Fibroblast of pulmonary artery (primary cell): Measurements from ENCODE around the gene COL19A1.
"Not testable (repeated sequence)": the region's sequence is repeated elsewhere in the genome, so short reads cannot be mapped to it uniquely, and the experiment has no call there.

ENCODE experiments used
- DNase-seq: peaks from one replicate; pipeline ENCODE4 v3.0.0-alpha.2; 2010; ENCODE audit warnings: low read depth
- H3K4me3 ChIP-seq: replicated peaks from 2 replicates; pipeline ENCODE4 v1.5.1; 2011; ENCODE audit warnings: low read depth, mild to moderate bottlenecking, control low read depth, low read length, moderate library complexity
- TF ChIP-seq, protein P1 (sequence below): IDR thresholded peaks from 2 replicates; pipeline ENCODE4 v1.5.1; 2011; ENCODE audit warnings: mild to moderate bottlenecking, control low read depth, low read length, inconsistent platforms; ENCODE audit errors: missing control alignments

Gene COL19A1

DNA sequence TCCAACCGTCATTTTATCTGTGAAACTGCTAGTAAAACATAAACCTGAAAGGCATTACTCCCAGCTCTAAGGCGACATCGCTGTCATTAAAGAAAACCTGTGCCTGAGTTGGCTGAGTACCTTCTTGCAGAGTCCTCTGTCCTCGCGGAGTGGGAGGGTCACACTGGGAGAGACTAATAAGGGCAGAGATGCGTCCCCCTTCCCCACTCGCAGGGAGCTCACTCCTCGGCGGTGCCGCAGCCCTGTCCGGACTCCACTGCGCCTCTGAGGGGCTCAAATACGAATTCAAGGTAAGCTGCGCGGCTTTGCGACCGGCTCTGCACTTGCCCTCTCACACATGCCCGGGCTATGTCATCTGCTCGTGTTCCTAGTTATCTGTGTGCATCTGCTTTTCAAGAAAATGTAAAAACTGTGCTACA lies at the start of gene COL19A1:
Gene COL19A1 (plus strand): TSS at position 206 of the 419 bp plus-strand sequence. CDS start 13,012 bp downstream, outside the sequence.
- no peak for DNase-seq
- peak within 1 kb of the TSS; percentile 56 for H3K4me3 ChIP-seq
- TF ChIP-seq, protein P1, sequence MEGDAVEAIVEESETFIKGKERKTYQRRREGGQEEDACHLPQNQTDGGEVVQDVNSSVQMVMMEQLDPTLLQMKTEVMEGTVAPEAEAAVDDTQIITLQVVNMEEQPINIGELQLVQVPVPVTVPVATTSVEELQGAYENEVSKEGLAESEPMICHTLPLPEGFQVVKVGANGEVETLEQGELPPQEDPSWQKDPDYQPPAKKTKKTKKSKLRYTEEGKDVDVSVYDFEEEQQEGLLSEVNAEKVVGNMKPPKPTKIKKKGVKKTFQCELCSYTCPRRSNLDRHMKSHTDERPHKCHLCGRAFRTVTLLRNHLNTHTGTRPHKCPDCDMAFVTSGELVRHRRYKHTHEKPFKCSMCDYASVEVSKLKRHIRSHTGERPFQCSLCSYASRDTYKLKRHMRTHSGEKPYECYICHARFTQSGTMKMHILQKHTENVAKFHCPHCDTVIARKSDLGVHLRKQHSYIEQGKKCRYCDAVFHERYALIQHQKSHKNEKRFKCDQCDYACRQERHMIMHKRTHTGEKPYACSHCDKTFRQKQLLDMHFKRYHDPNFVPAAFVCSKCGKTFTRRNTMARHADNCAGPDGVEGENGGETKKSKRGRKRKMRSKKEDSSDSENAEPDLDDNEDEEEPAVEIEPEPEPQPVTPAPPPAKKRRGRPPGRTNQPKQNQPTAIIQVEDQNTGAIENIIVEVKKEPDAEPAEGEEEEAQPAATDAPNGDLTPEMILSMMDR: no peak

DNA sequence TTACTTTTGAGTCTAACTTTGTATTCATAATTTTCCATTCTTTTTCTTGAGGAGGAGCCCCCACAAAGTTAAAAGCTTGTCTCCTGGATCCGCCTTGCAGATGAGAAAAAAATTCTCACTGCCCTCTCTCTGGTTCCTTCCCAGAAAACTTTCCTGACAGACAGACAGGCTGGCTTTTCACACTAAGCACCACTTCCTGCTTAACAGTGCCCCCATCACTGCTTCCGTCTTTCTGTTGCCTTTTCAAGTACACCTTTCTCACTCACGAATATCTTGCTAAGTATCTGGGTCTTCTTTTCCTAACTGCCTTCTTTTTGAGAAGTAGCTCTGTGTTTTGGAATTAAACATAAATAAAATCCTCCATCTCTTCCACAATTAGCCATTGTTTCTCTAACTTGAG lies 49.8 kb upstream of the COL19A1 start:
- no peak overlapping the region for H3K4me3 ChIP-seq
- DNase-seq: no peak

DNA sequence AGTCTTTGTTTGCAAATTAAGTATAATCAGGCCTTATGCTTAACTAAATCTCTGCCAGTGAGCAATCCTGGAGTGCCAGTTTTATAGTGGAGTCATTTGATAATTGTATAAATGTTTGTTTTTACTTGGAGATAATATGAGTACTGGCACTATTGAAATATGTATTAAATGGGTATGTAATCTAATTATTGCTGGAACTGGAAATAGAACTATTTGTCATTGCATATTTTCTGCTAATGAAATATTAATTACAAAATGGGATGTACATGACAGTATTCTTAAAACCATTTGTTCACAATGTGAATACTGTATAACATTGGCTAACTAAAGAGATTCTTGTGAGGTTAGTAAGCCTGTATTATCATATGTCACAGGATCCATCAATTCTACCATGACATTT lies 49.0 kb upstream of the COL19A1 start:
- TF ChIP-seq, protein P1: no peak
- no peak for DNase-seq
- H3K4me3 ChIP-seq: no peak overlapping the region

More for the DNA sequence above, 49.8 kb upstream of the COL19A1 start:
- TF ChIP-seq, protein P1: no peak

DNA sequence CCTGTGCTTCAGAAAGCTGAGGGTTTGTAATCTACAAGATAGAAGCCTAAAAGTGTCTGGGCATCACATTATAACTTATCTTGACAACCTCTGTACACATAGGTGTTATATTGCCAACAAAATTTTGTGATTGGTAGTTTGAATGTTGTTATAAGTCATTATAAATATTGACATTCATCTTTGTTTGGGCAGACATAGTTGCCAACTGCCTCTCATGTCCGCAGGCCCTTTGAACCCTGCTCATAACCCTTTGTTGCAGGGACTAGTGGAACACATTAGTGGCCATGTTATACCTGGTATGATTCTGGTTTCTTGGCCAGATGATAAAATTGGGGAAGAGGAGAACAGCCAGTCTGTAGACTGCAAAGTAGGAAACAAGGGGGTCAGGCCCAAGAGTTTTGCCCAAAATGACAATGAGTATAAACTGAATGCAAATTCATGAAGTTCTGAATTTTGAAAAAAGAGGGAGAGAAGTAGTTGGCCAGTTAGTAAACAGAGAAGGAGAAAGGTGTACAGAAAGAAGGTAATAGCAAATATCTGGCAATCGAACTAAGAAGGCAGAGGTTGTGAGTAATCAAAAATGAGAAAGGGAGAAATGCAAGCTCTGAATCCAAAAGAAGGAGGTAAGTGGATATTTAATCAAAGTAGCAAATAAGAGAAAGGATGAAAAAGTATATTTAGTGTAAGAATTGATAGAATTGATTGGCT lies 48.0 kb upstream of the COL19A1 start:
- TF ChIP-seq, protein P1: no peak
- no peak overlapping the region for H3K4me3 ChIP-seq

DNA sequence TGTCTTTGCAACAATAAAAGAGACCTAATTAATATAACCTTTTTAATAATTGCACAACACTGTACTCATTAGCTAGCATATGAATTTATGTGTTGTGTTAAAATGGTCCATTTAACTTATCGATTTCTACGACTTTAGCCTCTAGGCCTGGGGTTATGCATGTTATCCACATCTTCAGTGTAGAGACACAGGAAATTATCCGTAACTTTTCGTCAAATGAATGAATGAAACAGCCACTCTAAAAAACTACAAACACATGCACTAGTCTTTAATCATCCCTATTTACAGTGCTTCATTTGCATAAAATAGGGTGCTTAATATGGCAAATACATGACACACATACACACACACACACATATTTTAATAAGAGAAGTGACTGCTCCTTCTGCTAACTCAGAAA lies 47.2 kb upstream of the COL19A1 start:
- H3K4me3 ChIP-seq: no peak overlapping the region
- TF ChIP-seq, protein P1: no peak
- DNase-seq: no peak

More for the DNA sequence above, 48.0 kb upstream of the COL19A1 start:
- DNase-seq: no peak

DNA sequence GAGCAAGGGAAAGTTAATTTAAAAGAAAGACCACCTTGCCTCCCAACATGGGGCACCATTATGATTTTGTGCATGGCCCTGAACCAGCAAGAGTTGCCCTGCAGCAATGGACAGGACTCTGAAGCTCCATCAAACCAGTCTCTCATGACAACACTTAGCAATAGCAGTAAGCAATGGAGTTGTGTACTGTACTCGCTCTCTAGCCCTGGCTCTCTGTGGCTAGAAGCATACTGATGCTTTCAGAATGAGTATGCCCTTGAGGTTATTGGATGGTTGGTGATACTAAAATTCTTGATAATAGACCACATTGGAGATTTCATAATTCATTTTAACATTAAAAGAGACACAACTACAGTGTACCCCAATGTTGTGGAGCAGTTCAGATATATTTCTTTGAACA lies 46.3 kb upstream of the COL19A1 start:
- no peak overlapping the region for H3K4me3 ChIP-seq
- no peak for DNase-seq
- TF ChIP-seq, protein P1: no peak

DNA sequence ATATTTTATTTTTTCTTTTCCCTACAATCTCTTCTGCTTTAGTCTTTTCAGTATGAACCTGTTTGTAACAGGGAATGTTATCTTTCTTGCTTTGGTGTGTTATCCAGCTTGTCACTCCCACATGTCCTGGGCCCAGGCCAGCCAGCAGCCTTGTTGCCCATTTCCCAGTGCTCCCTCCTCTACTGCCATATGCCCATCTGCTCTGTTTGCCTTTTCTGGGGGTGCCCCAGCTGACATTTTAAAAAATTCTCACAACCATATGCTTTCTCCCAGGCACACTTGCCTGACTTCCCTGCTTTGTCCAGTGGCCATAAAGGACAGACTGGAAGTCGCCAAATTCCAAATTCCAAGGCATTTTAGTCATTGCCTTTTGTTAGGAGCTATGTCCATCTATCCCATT lies 45.9 kb upstream of the COL19A1 start:
- no peak overlapping the region for H3K4me3 ChIP-seq
- DNase-seq: no peak
- TF ChIP-seq, protein P1: no peak

DNA sequence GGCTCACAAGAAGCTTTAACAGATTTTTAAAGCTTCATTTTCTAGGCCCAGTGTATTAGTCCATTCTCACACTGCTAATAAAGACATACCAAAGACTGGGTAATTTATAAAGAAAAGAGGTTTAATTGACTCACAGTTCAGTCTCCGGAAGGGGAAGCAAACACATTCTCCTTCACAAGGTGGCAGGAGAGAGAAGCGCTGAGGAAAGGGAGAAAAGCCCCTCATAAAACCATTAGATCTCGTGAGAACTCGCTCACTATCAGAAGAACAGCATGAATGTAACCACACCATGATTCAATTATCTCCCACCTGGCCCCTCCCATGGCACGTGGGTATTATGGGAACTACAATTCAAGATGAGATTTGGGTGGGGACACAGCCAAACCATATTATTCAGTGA lies 42.0 kb upstream of the COL19A1 start:
- not testable (repeated sequence) for H3K4me3 ChIP-seq, DNase-seq
